OCI-M2 (cell line): Measurements from ENCODE around the gene SHISA9.

ENCODE experiments used
- DNase-seq: peaks from one replicate; lab custom pipeline; 2025; ENCODE audit not compliant: unreplicated experiment; lab: John Stamatoyannopoulos, UW

The SHISA9 gene

GRCh38 chr16:12944300-12944699 is 42.9 kb downstream of the SHISA9 start:
- no peak for DNase-seq

GRCh38 chr16:12951392-12951791 is 50.0 kb downstream of the SHISA9 start:
- DNase-seq: no peak

- DNase-seq: no peak
These were observed 50.6 kb downstream of the SHISA9 start for GRCh38 chr16:12951976-12952375.

- DNase-seq: no peak
These were observed 57.0 kb downstream of the SHISA9 start for GRCh38 chr16:12958366-12958765.

GRCh38 chr16:12959072-12959471 is 57.7 kb downstream of the SHISA9 start:
- no peak for DNase-seq

- no peak for DNase-seq
These were observed 60.2 kb downstream of the SHISA9 start for GRCh38 chr16:12961626-12962025.

- no peak for DNase-seq
These were observed 63.1 kb downstream of the SHISA9 start for GRCh38 chr16:12964461-12964860.

- DNase-seq: no peak
These were observed 63.9 kb downstream of the SHISA9 start for GRCh38 chr16:12965274-12965804.

GRCh38 chr16:12971241-12971640 is 69.8 kb downstream of the SHISA9 start:
- DNase-seq: no peak

- no peak for DNase-seq
These were observed 70.8 kb downstream of the SHISA9 start for GRCh38 chr16:12972246-12972645.

GRCh38 chr16:12975766-12976165 is 74.4 kb downstream of the SHISA9 start:
- DNase-seq: no peak

- no peak for DNase-seq
These were observed 75.1 kb downstream of the SHISA9 start for GRCh38 chr16:12976496-12976895.

- DNase-seq: no peak
These were observed 75.5 kb downstream of the SHISA9 start for GRCh38 chr16:12976936-12977335.

- DNase-seq: no peak
These were observed 84.1 kb downstream of the SHISA9 start for GRCh38 chr16:12985516-12985915.

- no peak for DNase-seq
These were observed 86.7 kb downstream of the SHISA9 start for GRCh38 chr16:12988071-12988470.

GRCh38 chr16:12992066-12992465 is 90.7 kb downstream of the SHISA9 start:
- DNase-seq: no peak

- DNase-seq: no peak
These were observed 93.0 kb downstream of the SHISA9 start for GRCh38 chr16:12994402-12994801.

- no peak for DNase-seq
These were observed 94.4 kb downstream of the SHISA9 start for GRCh38 chr16:12995721-12996372.

- DNase-seq: no peak
These were observed 97.1 kb downstream of the SHISA9 start for GRCh38 chr16:12998361-12999085.

- no peak for DNase-seq
These were observed 98.0 kb downstream of the SHISA9 start for GRCh38 chr16:12999368-12999767.

GRCh38 chr16:13005721-13006247 is 104.4 kb downstream of the SHISA9 start:
- no peak for DNase-seq

- no peak for DNase-seq
These were observed 111.2 kb downstream of the SHISA9 start for GRCh38 chr16:13012601-13013000.
